ENCODE data around the gene NSG2.
"Not testable (repeated sequence)": the region's sequence is repeated elsewhere in the genome, so short reads cannot be mapped to it uniquely, and the experiment has no call there.

NSG2 gene

DNA sequence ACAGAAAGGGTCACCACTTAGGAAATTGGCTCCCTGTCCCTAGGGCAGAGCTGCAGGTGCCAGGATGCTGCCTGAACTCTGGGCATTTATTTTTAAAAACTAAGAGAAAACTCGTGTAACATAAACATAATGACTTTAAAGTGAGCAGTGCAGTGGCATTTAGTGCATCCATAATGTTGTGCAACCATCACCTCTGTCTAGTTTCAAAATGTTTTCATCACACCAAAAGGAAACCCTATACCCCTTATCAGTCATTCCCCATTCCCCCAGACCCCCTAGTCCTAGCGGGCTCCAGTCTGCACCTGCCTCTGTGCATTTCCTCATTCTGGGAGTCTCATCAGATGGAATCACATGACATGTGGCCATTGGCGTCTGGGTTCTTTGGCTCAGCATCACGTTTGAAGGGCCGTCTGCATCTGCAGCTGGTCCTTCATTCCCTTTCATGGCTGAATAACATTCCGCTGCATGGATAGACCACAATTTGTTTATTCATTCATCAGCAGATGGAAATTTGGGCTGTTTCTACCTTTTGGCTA is 55.8 kb downstream of the NSG2 start:
- no peak for DNase-seq (ENCODE audit: low read depth)

DNA sequence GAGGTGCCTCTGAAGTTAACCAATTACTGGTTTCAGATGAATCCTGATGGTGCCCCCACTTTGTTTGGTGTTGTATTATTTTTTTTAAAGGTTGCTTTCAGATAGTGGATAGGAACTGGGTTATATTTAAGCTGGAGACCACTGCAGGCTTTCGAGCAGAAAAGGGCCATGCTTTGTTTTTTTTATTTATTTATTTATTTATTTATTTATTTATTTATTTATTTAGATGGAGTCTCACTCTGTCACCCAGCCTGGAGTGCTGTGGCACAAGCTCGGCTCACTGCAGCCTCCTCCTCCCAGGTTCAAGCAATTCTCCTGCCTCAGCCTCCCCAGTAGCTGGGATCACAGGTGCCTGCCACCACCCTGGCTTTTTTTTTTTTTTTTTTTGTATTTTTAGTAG is 57.1 kb downstream of the NSG2 start:
- not testable (repeated sequence) for DNase-seq (ENCODE audit: low read depth)

DNA sequence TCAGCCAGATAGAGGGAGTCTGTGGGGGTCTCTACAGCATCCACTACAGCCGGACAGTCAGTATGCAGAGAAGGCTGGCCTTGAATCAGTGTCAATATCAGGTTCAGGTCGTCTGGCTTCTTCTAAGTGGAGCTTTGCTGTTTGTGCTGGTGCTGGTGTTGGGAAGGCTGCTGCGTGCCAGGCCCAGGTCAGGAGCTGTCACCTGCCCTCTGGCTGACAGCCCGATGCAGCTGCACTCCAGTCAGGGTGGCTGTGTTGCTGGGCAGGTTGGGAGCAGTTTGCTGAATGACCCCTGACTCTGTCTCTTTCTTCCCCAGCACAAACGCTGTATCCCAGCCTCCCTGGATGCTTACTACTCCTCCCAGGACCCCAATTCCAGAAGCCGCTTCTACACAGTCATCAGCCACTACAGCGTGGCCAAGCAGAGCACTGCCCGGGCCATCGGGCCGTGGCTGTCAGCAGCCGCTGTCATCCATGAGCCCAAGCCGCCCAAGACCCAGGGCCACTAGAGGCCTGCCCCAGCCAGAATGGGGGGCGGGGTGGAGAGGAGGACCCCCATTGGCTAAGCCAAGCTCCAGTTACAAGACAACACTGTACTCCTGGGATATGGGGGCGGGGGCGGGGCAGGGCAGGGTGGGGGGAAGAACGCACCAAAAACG is 61.6 kb downstream of the NSG2 start:
- no peak for DNase-seq (ENCODE audit: low read depth)

DNA sequence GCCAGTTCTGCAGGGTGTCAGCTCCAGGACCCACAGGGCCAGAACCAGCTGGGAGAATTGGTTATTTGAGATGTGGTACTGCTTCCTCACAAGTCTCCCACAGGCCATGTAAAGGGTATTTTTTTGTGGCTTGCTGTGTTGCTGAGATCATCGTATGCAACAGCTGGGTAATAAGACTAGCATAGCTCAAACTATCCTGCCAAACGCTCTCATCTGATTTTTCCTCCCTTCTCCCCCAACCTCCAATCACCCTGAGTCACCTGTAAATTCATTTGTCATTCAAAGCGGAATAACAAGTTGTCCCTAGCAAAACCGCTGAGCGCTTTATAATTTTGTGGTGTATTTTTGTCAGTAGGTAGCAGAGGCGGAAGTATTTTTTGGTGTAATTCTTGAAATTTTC is 63.2 kb downstream of the NSG2 start:
- no peak for DNase-seq (ENCODE audit: low read depth)

DNA sequence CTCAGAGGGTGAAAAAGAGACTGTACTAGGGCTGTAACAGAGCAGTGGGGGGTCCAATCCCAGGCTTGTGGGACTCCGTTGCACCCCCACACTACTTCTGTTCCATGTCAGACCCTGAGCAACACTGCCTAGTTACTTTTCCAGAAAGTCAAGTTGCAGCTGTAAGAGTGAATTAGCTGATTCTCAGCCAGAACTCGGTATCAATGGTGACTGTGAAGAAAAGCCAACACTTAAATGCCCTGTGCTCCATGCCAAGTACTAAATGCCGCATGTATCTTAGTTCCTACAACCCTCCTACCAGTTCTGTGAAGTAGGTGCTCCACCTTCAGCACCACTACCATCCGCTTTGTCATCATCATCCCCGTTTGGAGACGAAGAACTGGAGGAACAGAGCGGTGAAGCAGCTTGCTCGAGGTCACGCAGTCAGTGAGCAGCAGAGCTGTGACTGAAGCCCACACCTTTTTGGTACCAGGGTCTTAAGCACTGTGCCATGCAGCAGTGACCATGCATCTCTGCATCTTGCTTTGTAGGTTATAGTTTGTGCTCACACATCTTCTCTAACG is 64.3 kb downstream of the NSG2 start:
- no peak for DNase-seq (ENCODE audit: low read depth)

DNA sequence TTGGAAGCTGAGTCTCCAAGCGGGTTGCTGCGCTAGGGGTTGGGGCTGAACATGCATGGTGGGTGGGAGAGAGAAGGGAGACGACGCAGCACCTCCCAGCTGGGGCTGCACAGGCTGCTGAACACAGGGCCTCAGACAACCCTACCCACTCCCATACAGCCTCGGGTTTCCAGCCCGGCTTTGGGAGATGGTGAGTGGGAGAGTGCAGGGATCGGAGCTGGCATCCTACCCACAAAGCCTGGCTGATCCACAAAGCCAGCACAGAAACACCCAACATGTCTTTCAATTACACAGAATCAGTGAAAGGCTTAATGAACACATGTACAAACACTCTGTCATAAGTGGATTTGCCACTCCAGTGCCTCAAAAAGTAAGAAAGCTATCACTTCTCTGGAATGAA is 64.8 kb downstream of the NSG2 start:
- no peak for DNase-seq (ENCODE audit: low read depth)

DNA sequence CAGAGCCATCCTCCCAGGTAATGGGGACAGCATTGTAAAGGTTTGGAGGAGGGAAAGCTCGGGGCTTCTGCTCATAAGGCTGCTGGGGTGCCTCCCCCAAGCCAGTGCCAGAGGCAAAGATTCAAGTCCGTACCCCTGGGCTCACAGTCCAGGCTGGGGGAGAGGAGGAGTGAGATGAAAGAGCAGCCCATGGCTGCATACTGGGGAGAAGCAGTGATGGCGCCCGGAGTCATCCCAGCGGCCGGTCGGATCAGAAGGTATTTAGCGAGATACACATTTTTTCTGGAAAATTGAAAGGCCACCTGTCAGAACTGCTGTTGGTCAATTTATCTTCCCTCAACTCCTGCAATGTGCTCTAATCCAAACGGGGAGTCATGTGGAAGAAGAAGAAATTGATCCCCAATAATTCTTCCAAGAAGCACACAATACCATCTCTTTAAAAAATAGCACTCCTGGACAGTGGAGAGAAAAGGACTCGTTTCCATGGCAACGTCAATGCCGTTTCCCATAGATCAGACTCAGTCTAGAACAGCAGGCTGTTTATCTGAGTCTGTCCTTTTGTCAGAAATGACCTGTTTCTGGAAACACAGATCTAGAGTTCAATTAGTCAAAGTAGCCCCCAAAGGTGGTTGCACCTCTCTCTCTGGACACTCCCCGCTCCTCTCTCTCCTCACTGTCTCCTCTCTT is 65.9 kb downstream of the NSG2 start:
- DNase-seq (ENCODE audit: low read depth) = no peak

DNA sequence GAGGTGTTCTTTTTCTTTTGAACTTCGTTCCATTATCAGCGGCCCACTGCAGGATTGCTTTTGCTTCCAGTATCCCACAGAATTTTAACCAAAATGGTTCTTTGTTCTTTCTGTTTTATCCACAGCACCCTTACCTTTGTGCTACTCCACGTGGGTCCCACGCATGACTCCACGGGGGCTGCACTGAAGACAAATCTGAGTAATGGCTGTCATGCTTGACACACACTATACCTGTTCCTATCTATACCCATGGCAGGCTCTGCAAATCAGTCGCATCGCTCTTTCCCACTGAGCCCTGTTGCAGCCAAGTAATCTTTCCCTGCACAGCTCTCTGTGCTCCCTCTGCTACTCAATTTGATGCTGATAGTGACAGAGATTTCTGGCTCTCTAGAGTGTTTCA is 69.7 kb downstream of the NSG2 start:
- DNase-seq (ENCODE audit: low read depth) = no peak

DNA sequence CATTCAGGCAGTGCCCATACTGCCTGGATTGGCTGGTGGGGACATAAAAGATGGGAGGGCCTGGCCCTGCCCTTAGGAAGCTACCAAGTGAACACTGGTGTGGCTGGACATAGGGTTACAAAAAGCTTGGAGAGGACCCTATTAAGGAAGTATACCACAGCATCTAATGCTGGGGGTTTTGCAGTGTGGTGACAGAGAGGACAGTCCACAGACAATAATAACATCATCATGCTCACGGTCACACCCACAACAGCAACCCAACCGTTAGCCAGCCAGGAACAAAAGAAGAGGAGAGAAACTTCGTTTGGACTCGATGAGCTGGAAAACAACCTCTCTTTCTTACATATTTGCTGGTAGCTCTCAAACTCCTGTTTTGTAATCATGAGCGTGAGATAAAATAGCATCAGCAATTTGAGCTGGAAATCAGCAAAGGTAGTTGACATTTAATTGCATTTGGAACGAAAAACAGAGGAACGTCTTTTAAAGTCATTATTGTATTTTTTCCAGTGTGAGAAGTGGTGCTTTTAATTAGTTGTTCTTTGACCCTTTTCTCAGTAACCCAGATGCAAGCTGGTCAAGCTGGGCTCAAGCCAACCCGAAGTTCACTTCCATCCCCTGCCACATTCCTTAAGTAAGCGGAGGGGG is 73.4 kb downstream of the NSG2 start:
- no peak for DNase-seq (ENCODE audit: low read depth)

DNA sequence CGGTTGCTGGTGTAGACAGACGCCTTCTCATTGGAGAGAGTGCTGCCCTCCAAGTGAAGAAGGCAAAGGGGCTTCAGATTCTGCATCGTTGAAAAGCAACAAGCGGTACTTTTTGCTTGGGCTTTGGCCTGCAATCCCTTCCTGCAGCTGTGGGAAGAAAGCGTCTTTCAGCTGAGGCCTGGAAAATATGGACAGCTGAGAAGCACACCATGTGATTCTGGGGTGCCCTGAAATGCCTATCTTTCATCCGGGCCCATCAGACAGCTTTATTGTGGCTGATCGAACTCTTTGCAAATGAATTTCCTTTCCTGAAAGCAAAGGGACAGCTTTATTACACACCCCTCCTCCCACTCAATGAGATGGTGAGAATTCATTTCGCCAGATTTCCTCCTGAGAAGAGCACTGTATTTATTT is 74.0 kb downstream of the NSG2 start:
- DNase-seq (ENCODE audit: low read depth) = no peak

DNA sequence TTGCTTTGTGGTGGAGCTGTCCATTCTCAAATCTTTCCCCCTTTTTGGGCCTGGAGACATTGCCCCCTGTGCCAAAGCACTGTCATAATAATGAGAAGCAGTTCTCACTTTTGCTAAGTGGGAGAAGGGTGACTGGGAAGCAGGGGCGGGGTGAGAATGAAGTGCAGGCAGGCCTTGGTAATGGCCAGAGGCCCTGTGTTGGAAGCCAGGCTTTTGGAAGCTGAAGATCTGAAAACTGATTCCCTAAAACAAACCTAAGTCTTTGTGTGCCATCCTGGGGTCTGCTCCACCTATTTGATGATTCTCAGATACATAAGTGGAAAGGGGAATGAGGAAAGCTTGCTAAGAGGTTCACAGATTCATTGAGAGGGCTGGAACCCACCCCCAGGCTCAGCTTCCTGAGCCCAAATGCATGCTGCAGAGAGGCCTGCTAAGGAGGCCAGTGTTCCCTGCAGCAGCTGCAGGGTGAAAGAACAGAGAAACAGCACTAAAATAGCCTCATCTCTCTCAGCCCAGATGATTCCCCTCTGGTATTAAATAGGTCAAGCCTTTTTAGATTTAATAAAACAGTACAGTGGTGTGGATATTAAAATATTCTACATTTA is 75.0 kb downstream of the NSG2 start:
- DNase-seq (ENCODE audit: low read depth) = no peak

DNA sequence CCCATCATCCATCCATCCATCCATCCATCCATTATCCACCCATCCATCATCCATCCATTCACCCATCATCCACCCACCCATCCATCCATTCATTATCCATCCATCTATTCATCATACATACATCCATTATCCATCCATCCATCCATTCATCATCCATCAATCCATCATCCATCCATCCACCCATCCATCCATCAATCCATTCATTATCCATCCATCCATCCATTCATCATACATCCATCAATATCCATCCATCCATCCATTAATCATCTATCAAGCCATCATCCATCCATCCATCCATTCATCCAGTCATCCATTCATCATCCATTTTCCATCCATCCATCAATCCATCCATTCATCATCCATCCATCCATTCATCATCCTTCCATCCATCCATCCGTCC is 89.0 kb downstream of the NSG2 start:
- no peak for DNase-seq (ENCODE audit: low read depth)

DNA sequence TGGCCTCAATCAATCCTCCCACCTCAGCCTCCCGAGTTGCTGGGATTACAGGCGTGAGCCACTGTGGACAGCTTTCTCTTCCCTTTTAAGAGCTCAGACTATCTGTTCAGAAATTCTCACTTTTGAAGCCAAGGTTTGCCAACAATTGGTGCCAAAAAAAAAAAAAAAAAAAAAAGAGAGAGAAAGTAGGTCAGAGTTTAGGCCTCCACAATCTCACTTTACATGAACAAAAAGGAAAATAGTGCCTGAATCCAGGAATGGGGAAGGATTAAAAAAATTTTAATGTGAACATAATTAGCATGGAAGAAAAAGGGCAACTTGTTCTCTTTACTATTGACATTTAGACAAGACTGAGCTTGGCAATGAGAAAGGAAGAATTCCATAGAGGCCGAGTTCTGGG is 94.1 kb downstream of the NSG2 start:
- DNase-seq (ENCODE audit: low read depth) = no peak

DNA sequence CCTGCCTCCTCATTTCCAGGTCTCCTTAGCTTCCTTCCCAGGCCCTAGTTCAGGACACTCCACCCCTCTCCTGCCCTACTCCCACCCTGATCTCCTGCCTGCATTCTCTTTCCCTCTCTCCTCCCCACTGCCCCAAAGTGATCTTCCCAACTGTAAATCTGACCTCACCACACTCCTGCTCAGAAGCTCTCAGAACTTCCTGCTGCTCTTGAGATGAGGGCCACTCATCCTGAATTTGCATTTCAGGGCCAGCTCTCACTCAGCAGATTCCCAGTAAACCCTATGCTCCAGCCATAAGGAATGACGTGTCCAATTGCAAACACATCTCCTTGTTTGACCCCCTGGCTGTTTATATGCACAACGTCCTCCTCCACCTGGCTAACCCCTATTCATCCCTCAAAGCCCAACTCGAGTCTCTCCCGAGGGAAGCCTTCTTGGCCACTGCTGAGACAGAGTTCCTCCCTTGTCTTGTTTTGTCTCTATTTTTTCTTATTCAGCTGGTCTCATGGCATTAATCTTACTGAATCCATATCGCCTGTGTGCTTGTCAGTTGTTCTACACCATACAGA is 95.0 kb downstream of the NSG2 start:
- no peak for DNase-seq (ENCODE audit: low read depth)

DNA sequence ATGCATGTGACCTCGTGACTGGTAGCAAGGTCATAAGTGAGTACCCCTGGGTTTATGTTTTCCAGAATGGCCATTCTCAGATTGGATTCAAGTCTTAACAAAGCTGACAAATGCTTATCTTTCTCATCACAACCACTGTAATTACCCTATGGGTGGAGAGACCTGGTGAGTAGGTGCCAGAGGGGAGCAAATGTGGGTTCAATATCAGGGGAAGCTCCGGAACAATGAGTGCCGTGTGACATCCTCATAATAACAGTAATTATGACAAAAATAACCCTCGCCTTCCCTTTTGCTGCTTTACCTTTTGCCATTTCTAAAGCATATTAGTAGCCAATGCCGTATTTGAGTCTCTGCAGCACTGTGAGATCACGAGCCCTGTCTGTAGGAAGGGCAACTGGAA is 95.9 kb downstream of the NSG2 start:
- DNase-seq (ENCODE audit: low read depth) = no peak

DNA sequence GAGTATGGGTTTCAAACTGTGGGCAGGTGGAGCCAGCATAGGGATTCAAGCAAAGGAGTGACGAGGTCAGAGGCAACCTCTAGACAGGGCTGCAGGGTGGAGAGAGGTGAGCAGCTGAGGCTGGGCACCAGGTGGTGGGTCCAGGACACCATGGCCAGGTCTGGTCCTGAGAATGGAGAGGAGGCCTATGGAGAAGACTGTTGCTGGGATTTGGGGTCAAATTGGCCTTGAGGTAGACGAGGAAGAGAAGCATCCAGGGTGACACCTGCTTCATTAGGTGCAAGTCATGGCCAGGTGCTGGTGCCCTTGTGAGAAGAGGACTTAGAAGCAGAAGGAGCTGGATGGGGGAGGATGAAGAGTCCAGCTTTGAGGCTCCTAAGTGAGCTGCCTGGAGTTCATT is 99.6 kb downstream of the NSG2 start:
- no peak for DNase-seq (ENCODE audit: low read depth)

DNA sequence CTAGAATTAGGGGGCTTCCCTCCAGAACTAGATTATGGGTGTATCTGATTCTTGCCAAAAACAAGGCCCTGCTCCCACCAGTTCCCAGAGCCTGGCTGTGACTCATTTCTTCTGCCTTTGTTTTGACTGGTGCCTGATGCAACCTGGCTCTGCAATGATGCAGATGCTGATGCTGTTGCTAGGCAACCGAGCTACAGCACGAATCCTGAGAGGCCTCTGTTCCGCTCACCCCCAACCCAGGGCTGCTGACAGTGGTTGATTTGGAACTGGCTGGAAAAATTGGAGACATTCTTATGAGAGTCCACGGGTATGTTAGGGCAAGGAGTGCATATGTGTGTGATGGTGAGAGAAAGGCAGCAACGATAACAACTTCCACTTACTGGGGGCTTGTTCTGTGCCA is 100.3 kb downstream of the NSG2 start:
- DNase-seq (ENCODE audit: low read depth) = no peak

DNA sequence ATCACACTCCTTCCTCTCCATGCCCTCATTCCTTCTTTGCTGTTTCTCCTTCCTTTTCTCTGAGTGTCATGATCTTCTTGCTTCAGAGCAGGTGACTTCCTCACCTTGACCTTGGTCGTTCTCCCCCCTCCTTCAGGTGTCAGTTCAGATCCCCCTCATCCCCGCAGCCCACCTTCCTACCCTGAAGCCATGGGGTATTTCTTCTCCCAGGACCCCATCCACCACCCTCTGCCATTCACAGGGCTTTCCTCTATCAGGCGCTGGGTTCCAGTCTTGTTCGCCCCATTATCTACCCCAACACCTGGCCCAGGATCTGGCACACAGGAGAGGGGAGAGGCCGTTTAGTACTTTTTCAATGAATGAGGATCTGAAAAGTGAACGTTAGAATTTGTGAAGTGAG is 101.0 kb downstream of the NSG2 start:
- no peak for DNase-seq (ENCODE audit: low read depth)

DNA sequence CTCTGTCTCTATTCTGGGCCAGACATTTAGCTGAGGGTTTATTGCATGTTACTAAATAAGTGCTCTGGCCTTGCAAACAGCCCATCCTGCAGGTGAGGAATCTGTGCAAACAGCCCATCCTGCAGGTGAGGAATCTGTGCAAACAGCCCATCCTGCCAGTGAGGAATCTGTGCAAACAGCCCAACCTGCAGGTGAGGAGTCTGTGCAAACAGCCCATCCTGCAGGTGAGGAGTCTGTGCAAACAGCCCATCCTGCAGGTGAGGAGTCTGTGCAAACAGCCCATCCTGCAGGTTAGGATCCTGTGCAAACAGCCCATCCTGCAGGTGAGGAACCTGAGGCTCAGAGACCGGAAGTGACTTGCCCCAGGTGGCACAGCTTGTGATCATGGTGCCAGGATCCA is 101.5 kb downstream of the NSG2 start:
- not testable (repeated sequence) for DNase-seq (ENCODE audit: low read depth)

DNA sequence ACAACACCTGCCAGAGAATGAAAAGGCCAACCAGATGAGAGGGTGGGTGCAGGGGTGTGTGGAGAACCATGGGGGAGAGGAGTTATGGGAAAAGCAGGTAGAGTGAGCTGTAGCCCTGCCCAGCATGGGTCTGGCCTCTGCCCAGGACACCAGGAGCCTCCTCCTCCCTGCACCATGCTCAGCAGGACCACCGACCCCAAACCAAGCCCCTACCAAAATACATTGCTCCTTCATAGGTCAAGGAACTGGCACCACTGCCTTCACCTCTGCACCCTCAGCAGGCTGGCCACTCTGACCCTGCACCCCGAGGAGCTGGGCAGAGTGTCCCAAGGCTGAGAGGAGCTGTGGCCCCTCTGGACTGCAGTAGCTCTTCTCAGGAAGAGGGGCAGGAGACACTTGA is 102.0 kb downstream of the NSG2 start:
- no peak for DNase-seq (ENCODE audit: low read depth)

DNA sequence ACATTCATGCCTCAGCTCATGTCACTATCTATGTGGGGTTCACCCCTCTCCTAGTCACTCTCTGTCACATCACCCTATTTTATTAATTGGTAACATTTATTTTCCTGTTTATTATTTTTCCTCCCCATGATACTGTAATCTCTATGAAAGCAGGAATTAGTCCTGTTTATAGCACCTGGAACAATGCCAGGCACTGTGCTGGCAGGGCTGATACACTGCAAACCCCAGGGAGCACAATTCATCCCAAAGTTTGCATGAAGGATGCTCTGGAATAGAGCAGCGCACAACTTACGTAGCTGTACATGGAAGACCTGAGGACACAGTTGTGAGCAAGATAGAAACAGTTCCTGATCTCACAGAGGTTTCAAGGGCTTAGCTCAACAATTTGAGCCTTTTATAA is 103.2 kb downstream of the NSG2 start:
- DNase-seq (ENCODE audit: low read depth) = no peak

DNA sequence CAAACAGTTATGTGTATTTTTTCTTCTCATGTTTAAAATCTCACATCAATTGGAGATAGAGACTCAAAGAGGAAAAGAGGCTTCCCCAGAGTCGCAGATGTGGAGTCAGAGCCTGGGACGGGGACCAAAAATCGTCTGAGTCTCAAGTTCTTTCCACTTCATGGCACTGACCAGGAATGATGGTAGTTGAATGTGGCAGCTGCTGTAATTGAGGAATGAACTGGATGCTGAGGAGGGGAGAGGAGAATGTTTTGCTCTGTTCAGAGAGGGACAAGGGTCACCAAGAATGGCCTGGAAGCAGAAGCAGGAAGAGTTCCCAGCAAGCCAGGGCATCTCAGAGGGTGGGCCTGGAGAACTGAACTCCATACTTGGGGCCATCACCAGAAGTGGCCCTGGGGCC is 103.9 kb downstream of the NSG2 start:
- DNase-seq (ENCODE audit: low read depth) = no peak
